ENCODE results near the gene C10orf90. TPM values are rescaled to one million over a fixed set of nuclear protein-coding genes. Genes with fewer than 3 reads are reported as not detected.

C10orf90 gene
- total and polyA plus RNA-seq, 8 donors = 0.32 to 0.64 (median 0.47) TPM; not detected in 5

DNA sequence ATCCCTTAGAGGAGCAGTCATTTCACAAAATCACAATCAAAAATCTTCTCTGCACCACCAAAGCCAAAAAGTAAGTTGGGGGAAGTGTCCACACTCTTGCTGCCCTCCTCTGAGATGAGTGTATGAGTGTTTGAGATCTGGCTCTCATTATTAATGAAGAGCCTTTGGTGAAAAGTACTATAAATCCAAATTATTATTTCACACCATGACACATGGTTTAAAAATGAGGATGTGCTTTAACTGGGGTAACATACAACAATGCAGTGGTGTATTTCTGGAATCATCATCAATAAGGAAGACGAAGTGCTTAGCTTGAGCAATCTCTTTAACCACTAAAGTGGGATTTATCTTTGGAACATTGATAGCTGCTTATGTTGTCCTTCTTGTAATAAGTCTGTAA is 168.1 kb downstream of the C10orf90 start:
- DNase-seq = no peak
- intact Hi-C loops (cut with DNase I) = loop anchor here in 1 of 3 donors (5.0 kb wide), 1 partner anchor 520 kb away; no protein-coding TSS in a partner anchor
- no peak overlapping the region for H3K27ac ChIP-seq
- no peaks in the 10 kb centered on the region for H3K4me1 ChIP-seq
- WGBS, 2 donors = 86 to 92% methylated on average over 1 of the region's 1 CpG
- TF ChIP-seq, protein P1, sequence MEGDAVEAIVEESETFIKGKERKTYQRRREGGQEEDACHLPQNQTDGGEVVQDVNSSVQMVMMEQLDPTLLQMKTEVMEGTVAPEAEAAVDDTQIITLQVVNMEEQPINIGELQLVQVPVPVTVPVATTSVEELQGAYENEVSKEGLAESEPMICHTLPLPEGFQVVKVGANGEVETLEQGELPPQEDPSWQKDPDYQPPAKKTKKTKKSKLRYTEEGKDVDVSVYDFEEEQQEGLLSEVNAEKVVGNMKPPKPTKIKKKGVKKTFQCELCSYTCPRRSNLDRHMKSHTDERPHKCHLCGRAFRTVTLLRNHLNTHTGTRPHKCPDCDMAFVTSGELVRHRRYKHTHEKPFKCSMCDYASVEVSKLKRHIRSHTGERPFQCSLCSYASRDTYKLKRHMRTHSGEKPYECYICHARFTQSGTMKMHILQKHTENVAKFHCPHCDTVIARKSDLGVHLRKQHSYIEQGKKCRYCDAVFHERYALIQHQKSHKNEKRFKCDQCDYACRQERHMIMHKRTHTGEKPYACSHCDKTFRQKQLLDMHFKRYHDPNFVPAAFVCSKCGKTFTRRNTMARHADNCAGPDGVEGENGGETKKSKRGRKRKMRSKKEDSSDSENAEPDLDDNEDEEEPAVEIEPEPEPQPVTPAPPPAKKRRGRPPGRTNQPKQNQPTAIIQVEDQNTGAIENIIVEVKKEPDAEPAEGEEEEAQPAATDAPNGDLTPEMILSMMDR (IDR thresholded peaks at IDR 0.05) = no peak
- H3K9me3 ChIP-seq = no peaks in the 10 kb centered on the region
- H3K4me3 ChIP-seq = no peak overlapping the region
- no peak for ATAC-seq
- no peak for FAIRE-seq
- no peaks in the 10 kb centered on the region for H3K27me3 ChIP-seq
- no peaks in the 10 kb centered on the region for H3K36me3 ChIP-seq

- WGBS, 2 donors = 87 to 92% methylated on average over 5 of the region's 5 CpGs
Measured at GRCh38 chr10:126501828-126502227, 168.7 kb downstream of the C10orf90 start.

DNA sequence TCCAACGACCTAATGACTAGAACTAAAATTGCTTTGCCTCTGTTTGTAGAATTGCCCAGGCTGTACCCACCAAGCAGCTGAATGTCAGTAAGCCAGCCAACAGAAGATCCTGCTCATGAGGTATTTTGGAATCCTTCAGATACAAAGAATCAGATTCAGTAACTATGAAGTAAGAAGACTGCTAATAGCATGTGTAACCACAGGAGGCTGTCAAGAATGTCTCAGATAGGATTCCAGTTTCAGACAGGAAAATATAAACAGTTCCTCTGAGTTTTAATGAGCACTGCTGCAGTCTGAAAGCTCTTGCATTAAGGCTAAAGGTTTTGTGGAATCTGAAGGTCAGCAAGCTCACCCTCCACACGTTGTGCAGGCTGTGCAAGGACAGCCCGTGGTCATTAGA is 169.6 kb downstream of the C10orf90 start:
- no peaks in the 10 kb centered on the region for H3K36me3 ChIP-seq
- FAIRE-seq = no peak
- H3K4me1 ChIP-seq = no peaks in the 10 kb centered on the region
- DNase-seq = no peak
- intact Hi-C loops (cut with DNase I) = loop anchor here in 1 of 3 donors (5.0 kb wide), 1 partner anchor 519 kb away; no protein-coding TSS in a partner anchor
- H3K4me3 ChIP-seq = no peak overlapping the region
- ATAC-seq = no peak
- no peaks in the 10 kb centered on the region for H3K9me3 ChIP-seq
- TF ChIP-seq, protein P1 (IDR thresholded peaks at IDR 0.05) = no peak
- no peak overlapping the region for H3K27ac ChIP-seq
- H3K27me3 ChIP-seq = no peaks in the 10 kb centered on the region
- WGBS, 2 donors = 47 to 51% methylated on average over 3 of the region's 3 CpGs

More at GRCh38 chr10:126501828-126502227, 168.7 kb downstream of the C10orf90 start:
- no peak for FAIRE-seq
- Histone ChIP-seq H3K27ac (no peak overlapping the region), H3K9me3 (no peaks in the 10 kb centered on the region), H3K27me3 (no peaks in the 10 kb centered on the region), H3K4me3 (no peak overlapping the region), H3K4me1 (no peaks in the 10 kb centered on the region), H3K36me3 (no peaks in the 10 kb centered on the region)
- TF ChIP-seq, protein P1 (IDR thresholded peaks at IDR 0.05) = no peak
- DNase-seq = no peak
- no peak for ATAC-seq
- intact Hi-C loops (cut with DNase I) = loop anchor here in 1 of 3 donors (5.0 kb wide), 1 partner anchor 520 kb away; no protein-coding TSS in a partner anchor

- intact Hi-C loops (cut with DNase I) = loop anchor here in 1 of 3 donors (5.0 kb wide), 1 partner anchor 518 kb away; no protein-coding TSS in a partner anchor
- no peaks in the 10 kb centered on the region for H3K9me3 ChIP-seq
- H3K27me3 ChIP-seq = no peaks in the 10 kb centered on the region
- TF ChIP-seq, protein P1 (IDR thresholded peaks at IDR 0.05) = no peak
- H3K4me1 ChIP-seq = no peaks in the 10 kb centered on the region
- DNase-seq (no peak), FAIRE-seq (no peak), ATAC-seq (no peak)
- no peak overlapping the region for H3K4me3 ChIP-seq
- H3K27ac ChIP-seq = no peak overlapping the region
- 64 to 73% methylated on average over 4 of the region's 4 CpGs for WGBS, 2 donors
- no peaks in the 10 kb centered on the region for H3K36me3 ChIP-seq
Measured at GRCh38 chr10:126500185-126500584, 170.3 kb downstream of the C10orf90 start.

DNA sequence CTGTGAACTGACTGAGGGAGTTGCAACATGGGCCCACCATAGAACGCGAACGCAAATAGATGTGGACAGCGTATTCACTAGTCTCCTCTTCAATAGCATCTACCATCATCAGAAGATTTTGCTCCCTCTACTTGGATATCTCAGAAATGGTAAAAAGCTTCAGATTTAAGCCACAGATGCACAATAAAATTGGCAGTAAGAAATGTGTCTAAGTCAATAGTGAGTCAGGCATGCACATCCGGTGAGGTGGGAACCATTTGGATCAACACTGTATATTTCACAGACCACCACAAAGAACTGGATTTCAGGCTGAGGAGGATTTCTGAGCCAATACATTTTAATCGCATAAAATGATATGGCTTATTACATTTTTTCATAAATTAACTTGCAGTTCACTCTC is 170.7 kb downstream of the C10orf90 start:
- intact Hi-C loops (cut with DNase I) = loop anchor here in 1 of 3 donors (5.0 kb wide), 1 partner anchor 517 kb away; no protein-coding TSS in a partner anchor
- ATAC-seq = no peak
- H3K27ac ChIP-seq = no peak overlapping the region
- no peak overlapping the region for H3K4me3 ChIP-seq
- no peak for FAIRE-seq
- WGBS, 2 donors = 93 to 95% methylated on average over 6 of the region's 6 CpGs
- H3K9me3 ChIP-seq = no peaks in the 10 kb centered on the region
- no peaks in the 10 kb centered on the region for H3K27me3 ChIP-seq
- TF ChIP-seq, protein P1 (IDR thresholded peaks at IDR 0.05) = no peak
- DNase-seq = no peak
- H3K36me3 ChIP-seq = no peaks in the 10 kb centered on the region
- H3K4me1 ChIP-seq = no peaks in the 10 kb centered on the region
